Transverse colon (tissue), 4 donors: ENCODE results near the gene SECTM1.

Experiments used
- POLR2A ChIP-seq: fragments of 450-650 bp; IDR thresholded peaks from one replicate; pipeline ENCODE4 v1.6.1; 2016; ENCODE audit warnings: antibody characterized with exemption, mild to moderate bottlenecking, moderate library complexity
- POLR2AphosphoS5 ChIP-seq, 3 donors: sonication (generic); formaldehyde crosslinking; IDR thresholded peaks; one replicate each; pipeline ENCODE4 v1.6.1; 2016; ENCODE audit warnings: antibody characterized with exemption in 3 of 3
- TF ChIP-seq, protein P1 (sequence below), 5 experiments: fragments of 200-600 bp in 3 of 5; fragments of 450-650 bp in 2 of 5; sonication (generic) in 3 of 5; IDR thresholded peaks; 1 replicate in 2 of 5; 2 replicates in 3 of 5; pipeline ENCODE4 v1.5.1; 2016 to 2017; ENCODE audit warnings: antibody characterized with exemption in 5 of 5, inconsistent platforms in 3 of 5, mild to moderate bottlenecking in 2 of 5, moderate library complexity in 1 of 5

DNA sequence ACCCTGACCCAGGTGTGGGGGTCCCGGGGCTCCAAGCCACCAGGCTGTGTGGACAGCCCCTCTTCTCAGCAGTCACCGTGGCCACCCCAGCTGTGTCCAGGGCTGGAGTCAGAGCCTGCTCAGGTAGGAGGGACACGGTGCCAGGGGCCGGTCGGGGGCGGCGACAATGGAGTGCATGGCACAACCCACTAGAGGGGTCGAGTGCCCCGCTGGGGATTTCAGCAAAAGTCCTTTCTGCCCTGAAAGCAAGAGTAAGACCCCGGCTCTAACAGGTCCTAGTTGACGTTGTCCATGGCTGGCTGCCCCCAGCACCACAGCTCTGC is 49.3 kb upstream of the SECTM1 start:
- TF ChIP-seq, protein P1, sequence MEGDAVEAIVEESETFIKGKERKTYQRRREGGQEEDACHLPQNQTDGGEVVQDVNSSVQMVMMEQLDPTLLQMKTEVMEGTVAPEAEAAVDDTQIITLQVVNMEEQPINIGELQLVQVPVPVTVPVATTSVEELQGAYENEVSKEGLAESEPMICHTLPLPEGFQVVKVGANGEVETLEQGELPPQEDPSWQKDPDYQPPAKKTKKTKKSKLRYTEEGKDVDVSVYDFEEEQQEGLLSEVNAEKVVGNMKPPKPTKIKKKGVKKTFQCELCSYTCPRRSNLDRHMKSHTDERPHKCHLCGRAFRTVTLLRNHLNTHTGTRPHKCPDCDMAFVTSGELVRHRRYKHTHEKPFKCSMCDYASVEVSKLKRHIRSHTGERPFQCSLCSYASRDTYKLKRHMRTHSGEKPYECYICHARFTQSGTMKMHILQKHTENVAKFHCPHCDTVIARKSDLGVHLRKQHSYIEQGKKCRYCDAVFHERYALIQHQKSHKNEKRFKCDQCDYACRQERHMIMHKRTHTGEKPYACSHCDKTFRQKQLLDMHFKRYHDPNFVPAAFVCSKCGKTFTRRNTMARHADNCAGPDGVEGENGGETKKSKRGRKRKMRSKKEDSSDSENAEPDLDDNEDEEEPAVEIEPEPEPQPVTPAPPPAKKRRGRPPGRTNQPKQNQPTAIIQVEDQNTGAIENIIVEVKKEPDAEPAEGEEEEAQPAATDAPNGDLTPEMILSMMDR (IDR thresholded peaks at IDR 0.05), result no peak
- TF ChIP-seq POLR2A, result no peak
- TF ChIP-seq POLR2AphosphoS5 (IDR thresholded peaks at IDR 0.05), result no peak
